SK-N-SH treated with all-trans-retinoic acid at 6 μM for 48 hours (cell line): Measurements from ENCODE around the gene FAM53A.

Source experiments
- CREB5 ChIP-seq: fragments of 250-450 bp; sonication (Bioruptor Pico); IDR thresholded peaks from 2 replicates; pipeline ENCODE4 v1.5.1; 2020; ENCODE audit warnings: low read depth, mild to moderate bottlenecking, moderate library complexity
- GLIS3 ChIP-seq: fragments of 250-450 bp; sonication (Bioruptor Pico); IDR thresholded peaks from 2 replicates; pipeline ENCODE4 v1.5.0; 2020; ENCODE audit warnings: mild to moderate bottlenecking, moderate library complexity
- PPARA ChIP-seq: fragments of 250-450 bp; sonication (Bioruptor Pico); IDR thresholded peaks from 2 replicates; pipeline ENCODE4 v1.5.0; 2020; ENCODE audit warnings: mild to moderate bottlenecking, borderline replicate concordance
- TF ChIP-seq, protein P1 (sequence below): fragments of 250-450 bp; sonication (Bioruptor Pico); IDR thresholded peaks from 2 replicates; pipeline ENCODE4 v1.8.0; 2020; ENCODE audit warnings: mild to moderate bottlenecking, moderate library complexity, borderline replicate concordance

- TF ChIP-seq PPARA (CRISPR knock-in tag), result no peak
- no peak for TF ChIP-seq GLIS3 (CRISPR knock-in tag)
- TF ChIP-seq CREB5 (CRISPR knock-in tag), result no peak
- TF ChIP-seq, protein P1, sequence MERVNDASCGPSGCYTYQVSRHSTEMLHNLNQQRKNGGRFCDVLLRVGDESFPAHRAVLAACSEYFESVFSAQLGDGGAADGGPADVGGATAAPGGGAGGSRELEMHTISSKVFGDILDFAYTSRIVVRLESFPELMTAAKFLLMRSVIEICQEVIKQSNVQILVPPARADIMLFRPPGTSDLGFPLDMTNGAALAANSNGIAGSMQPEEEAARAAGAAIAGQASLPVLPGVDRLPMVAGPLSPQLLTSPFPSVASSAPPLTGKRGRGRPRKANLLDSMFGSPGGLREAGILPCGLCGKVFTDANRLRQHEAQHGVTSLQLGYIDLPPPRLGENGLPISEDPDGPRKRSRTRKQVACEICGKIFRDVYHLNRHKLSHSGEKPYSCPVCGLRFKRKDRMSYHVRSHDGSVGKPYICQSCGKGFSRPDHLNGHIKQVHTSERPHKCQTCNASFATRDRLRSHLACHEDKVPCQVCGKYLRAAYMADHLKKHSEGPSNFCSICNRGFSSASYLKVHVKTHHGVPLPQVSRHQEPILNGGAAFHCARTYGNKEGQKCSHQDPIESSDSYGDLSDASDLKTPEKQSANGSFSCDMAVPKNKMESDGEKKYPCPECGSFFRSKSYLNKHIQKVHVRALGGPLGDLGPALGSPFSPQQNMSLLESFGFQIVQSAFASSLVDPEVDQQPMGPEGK (CRISPR knock-in tag), result no peak
Measured at GRCh38 chr4:1673671-1674070, 10.4 kb downstream of the FAM53A start.
